SK-N-MC (cell line): ENCODE results near the gene NRXN3.
"Not testable (repeated sequence)": the region's sequence is repeated elsewhere in the genome, so short reads cannot be mapped to it uniquely, and the experiment has no call there.

Source experiments
- DNase-seq: peaks from one replicate; pipeline ENCODE4 v3.0.0-alpha.2; 2011; ENCODE audit warnings: low read depth, low spot score
- H3K27ac ChIP-seq: fragments of 200-600 bp; sonication (generic); 2 replicates; pipeline ENCODE4 v1.5.1; 2016; ENCODE audit warnings: mixed run types
- H3K36me3 ChIP-seq: fragments of 200-600 bp; sonication (generic); 2 replicates; pipeline ENCODE4 v1.6.1; 2017; ENCODE audit warnings: antibody characterized with exemption, low read length, mixed read lengths; ENCODE audit not compliant: insufficient read depth
- H3K4me3 ChIP-seq: fragments of 200-600 bp; sonication (generic); 2 replicates; pipeline ENCODE4 v1.5.1; 2016
- H3K9ac ChIP-seq: fragments of 200-600 bp; sonication (generic); 2 replicates; pipeline ENCODE4 v1.8.0; 2017; ENCODE audit warnings: mixed run types, mixed read lengths; ENCODE audit not compliant: insufficient read length
- H3K9me3 ChIP-seq: fragments of 200-600 bp; sonication (generic); 2 replicates; pipeline ENCODE4 v1.6.1; 2017; ENCODE audit warnings: low read depth, mild to moderate bottlenecking, antibody characterized with exemption, low read length, moderate library complexity, mixed read lengths
- EZH2 ChIP-seq: fragments of 200-600 bp; sonication (generic); IDR thresholded peaks from one replicate; pipeline ENCODE4 v1.6.1; 2017; ENCODE audit warnings: antibody characterized with exemption
- FOXP2 ChIP-seq: optimal IDR thresholded peaks from 2 replicates; pipeline ENCODE3; 2011; ENCODE audit warnings: mild to moderate bottlenecking, moderate library complexity; ENCODE audit not compliant: insufficient read depth; ENCODE audit errors: extremely low read length, control extremely low read depth
- POLR2AphosphoS5 ChIP-seq: IDR thresholded peaks from 2 replicates; pipeline ENCODE4 v1.6.1; 2012; ENCODE audit warnings: mild to moderate bottlenecking, low read depth, low read length, borderline replicate concordance

The NRXN3 gene

DNA sequence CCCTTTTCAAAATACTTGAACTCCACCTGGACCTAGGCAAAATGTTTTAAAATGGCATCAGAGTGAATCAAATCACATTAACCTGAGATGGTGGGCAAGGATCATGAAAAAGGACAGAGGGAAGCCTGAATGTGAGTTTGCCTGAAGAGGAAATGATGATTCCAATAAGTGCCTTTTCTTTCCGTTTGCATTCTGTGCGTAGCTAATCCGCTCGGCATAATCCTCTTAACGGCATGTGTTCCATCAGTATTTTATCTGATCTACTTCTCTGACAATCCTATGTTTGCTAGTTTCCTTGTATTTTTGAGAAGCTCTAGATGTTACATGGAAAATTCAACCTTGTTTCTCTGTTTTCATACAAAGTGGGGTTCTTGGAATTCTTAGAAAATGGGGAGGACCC, 354.6 kb downstream of the NRXN3 start:
- DNase-seq: no peak
- H3K9me3 ChIP-seq: no peaks in the 10 kb centered on the region
- H3K27ac ChIP-seq: no peak overlapping the region
- no peak overlapping the region for H3K9ac ChIP-seq
- no peaks in the 10 kb centered on the region for H3K36me3 ChIP-seq
- H3K4me3 ChIP-seq: no peak overlapping the region
- TF ChIP-seq EZH2 (no peak), POLR2AphosphoS5 (no peak), FOXP2 (no peak)

DNA sequence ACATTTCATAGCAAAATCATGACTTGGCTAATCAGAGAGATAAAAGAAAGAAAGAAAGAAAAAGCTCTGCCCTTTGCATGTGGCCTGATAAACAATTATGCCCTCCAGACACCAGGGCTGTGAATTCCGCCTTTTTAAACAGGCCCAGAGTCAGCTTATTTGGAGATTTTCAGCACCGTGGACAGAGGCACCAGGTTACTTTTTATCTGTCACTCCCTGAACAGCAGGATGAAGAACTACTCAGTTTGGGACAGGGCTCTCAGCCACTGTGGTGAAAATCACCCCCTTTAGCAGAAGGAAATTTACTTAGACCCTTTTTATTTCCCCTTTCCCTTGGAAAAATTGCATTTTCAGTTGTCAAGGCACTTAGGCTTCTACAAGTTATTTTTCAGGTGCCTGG, 359.9 kb downstream of the NRXN3 start:
- Histone ChIP-seq H3K9me3 (no peaks in the 10 kb centered on the region), H3K36me3 (no peaks in the 10 kb centered on the region), H3K4me3 (no peak overlapping the region), H3K9ac (no peak overlapping the region), H3K27ac (no peak overlapping the region)
- no peak for TF ChIP-seq EZH2
- TF ChIP-seq POLR2AphosphoS5: no peak
- TF ChIP-seq FOXP2: no peak
- peak; percentile 2 for DNase-seq

- DNase-seq: no peak
- Histone ChIP-seq H3K27ac (no peak overlapping the region), H3K36me3 (no peaks in the 10 kb centered on the region), H3K4me3 (no peak overlapping the region), H3K9me3 (no peaks in the 10 kb centered on the region), H3K9ac (no peak overlapping the region)
- TF ChIP-seq POLR2AphosphoS5 (no peak), EZH2 (no peak), FOXP2 (no peak)
Observed at GRCh38 chr14:78534141-78534540, 364.0 kb downstream of the NRXN3 start.

- Histone ChIP-seq H3K9me3 (no peaks in the 10 kb centered on the region), H3K4me3 (no peak overlapping the region), H3K27ac (no peak overlapping the region), H3K36me3 (no peaks in the 10 kb centered on the region), H3K9ac (no peak overlapping the region)
- TF ChIP-seq EZH2 (no peak), FOXP2 (no peak), POLR2AphosphoS5 (no peak)
- DNase-seq: no peak
Observed at GRCh38 chr14:78535041-78535440, 364.9 kb downstream of the NRXN3 start.

GRCh38 chr14:78541788-78542187, 371.6 kb downstream of the NRXN3 start:
- H3K36me3 ChIP-seq, DNase-seq, H3K27ac ChIP-seq, H3K9ac ChIP-seq, H3K9me3 ChIP-seq, H3K4me3 ChIP-seq: not testable (repeated sequence)

- no peak for DNase-seq
- H3K9me3 ChIP-seq: no peaks in the 10 kb centered on the region
- H3K27ac ChIP-seq: no peak overlapping the region
- H3K9ac ChIP-seq: no peak overlapping the region
- H3K36me3 ChIP-seq: no peaks in the 10 kb centered on the region
- TF ChIP-seq EZH2 (no peak), FOXP2 (no peak), POLR2AphosphoS5 (no peak)
- H3K4me3 ChIP-seq: no peak overlapping the region
Observed at GRCh38 chr14:78543433-78543832, 373.3 kb downstream of the NRXN3 start.

DNA sequence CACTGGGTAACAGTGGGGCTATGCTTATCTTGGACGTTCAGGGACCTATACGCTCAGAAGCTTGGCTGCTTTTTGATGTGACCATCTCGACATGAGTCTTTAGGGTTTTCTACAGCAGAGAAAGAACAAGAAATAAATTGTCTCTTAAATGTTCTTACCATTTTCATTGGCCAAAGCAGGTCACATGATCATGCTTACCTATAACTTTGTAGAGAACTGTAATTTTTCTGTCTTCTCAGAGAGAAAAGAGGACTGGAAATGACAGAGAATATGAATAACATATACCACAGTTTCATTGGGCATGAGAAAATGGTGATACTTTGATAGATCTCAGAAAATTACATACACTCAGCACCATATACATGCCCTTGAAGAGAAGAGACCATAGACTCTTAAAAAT, 390.9 kb downstream of the NRXN3 start:
- TF ChIP-seq FOXP2 (no peak), EZH2 (no peak)
- Histone ChIP-seq H3K4me3 (no peak overlapping the region), H3K9ac (no peak overlapping the region), H3K36me3 (no peaks in the 10 kb centered on the region), H3K27ac (no peak overlapping the region), H3K9me3 (no peaks in the 10 kb centered on the region)
- DNase-seq: no peak

GRCh38 chr14:78566026-78566858, 396.1 kb downstream of the NRXN3 start:
- Histone ChIP-seq H3K36me3 (no peaks in the 10 kb centered on the region), H3K9ac (no peak overlapping the region), H3K9me3 (no peaks in the 10 kb centered on the region), H3K27ac (no peak overlapping the region), H3K4me3 (no peak overlapping the region)
- DNase-seq: peak; percentile 10
- no peak for TF ChIP-seq POLR2AphosphoS5
- no peak for TF ChIP-seq EZH2
- TF ChIP-seq FOXP2: no peak

- H3K27ac ChIP-seq: no peak overlapping the region
- no peak overlapping the region for H3K4me3 ChIP-seq
- no peak for TF ChIP-seq POLR2AphosphoS5
Observed at GRCh38 chr14:78566859-78567172, 396.6 kb downstream of the NRXN3 start.

More at GRCh38 chr14:78566859-78567172, 396.6 kb downstream of the NRXN3 start:
- Histone ChIP-seq H3K9ac (no peak overlapping the region), H3K9me3 (no peaks in the 10 kb centered on the region), H3K36me3 (no peaks in the 10 kb centered on the region)
- no peak for DNase-seq
